ENCODE data around the gene BRINP1.

- TF ChIP-seq POLR2A (IDR thresholded peaks at IDR 0.05; ENCODE audit: low read depth, low read length) = no peak
- TF ChIP-seq POLR2AphosphoS5 (IDR thresholded peaks at IDR 0.05; ENCODE audit: low read depth, low read length) = no peak
- TF ChIP-seq SPI1 (IDR thresholded peaks at IDR 0.05; ENCODE audit: low read depth, low read length) = no peak
These were observed 201.4 kb downstream of the BRINP1 start for GRCh38 chr9:119167876-119168275.
